GM23338 (cell line): ENCODE measurements around the gene TRIAP1. TPM values are rescaled to one million over a fixed set of nuclear protein-coding genes. Genes with fewer than 3 reads are reported as not detected.

Experiments used
- ATAC-seq: fragments of 200-7000 bp; cut with Tn5 transposase; 3 replicates; pipeline ENCODE4 v1.9.1; 2020
- DNase-seq: peaks from one replicate; pipeline ENCODE4 v3.0.0-alpha.2; 2015; ENCODE audit warnings: low spot score
- H2AFZ ChIP-seq: fragments of 200-600 bp; sonication (generic); 2 replicates; pipeline ENCODE4 v1.8.0; 2016; ENCODE audit warnings: antibody characterized with exemption, mild to moderate bottlenecking, moderate library complexity
- H3F3A ChIP-seq: fragments of 200-600 bp; sonication (generic); replicated peaks from 2 replicates; pipeline ENCODE4 v1.8.0; 2017; ENCODE audit warnings: antibody characterized with exemption, mixed run types, low read depth
- H3K27ac ChIP-seq: fragments of 200-600 bp; sonication (generic); 2 replicates; pipeline ENCODE4 v1.6.1; 2016; ENCODE audit warnings: low read depth
- H3K27me3 ChIP-seq: fragments of 200-600 bp; sonication (generic); 2 replicates; pipeline ENCODE4 v1.8.0; 2016; ENCODE audit warnings: mild to moderate bottlenecking, mixed run types, moderate library complexity; ENCODE audit not compliant: insufficient read depth
- H3K36me3 ChIP-seq: fragments of 200-600 bp; sonication (generic); 2 replicates; pipeline ENCODE4 v1.8.0; 2016; ENCODE audit warnings: mild to moderate bottlenecking; ENCODE audit not compliant: insufficient read depth
- H3K4me1 ChIP-seq: fragments of 200-600 bp; sonication (generic); 2 replicates; pipeline ENCODE4 v1.8.0; 2016; ENCODE audit warnings: mild to moderate bottlenecking, moderate library complexity; ENCODE audit not compliant: insufficient read depth
- H3K4me2 ChIP-seq: fragments of 200-600 bp; sonication (generic); 2 replicates; pipeline ENCODE4 v1.7.1; 2017; ENCODE audit warnings: mixed run types
- H3K4me3 ChIP-seq: fragments of 200-600 bp; sonication (generic); 2 replicates; pipeline ENCODE4 v1.6.1; 2016; ENCODE audit warnings: mixed run types
- H3K79me2 ChIP-seq: fragments of 200-600 bp; sonication (generic); replicated peaks from 2 replicates; pipeline ENCODE4 v1.8.0; 2017; ENCODE audit warnings: mild to moderate bottlenecking; ENCODE audit not compliant: insufficient read depth
- H3K9me2 ChIP-seq: fragments of 200-600 bp; sonication (generic); 2 replicates; pipeline ENCODE4 v1.8.0; 2017; ENCODE audit not compliant: insufficient read depth
- H4K20me1 ChIP-seq: fragments of 200-600 bp; sonication (generic); replicated peaks from 2 replicates; pipeline ENCODE4 v1.8.0; 2017; ENCODE audit warnings: mild to moderate bottlenecking; ENCODE audit not compliant: insufficient read depth
- H3K27ac Mint-ChIP-seq: 2 replicates; pipeline ENCODE4 v1.8.0; 2020; ENCODE audit warnings: inconsistent platforms, mild to moderate bottlenecking, moderate library complexity, mixed read lengths
- H3K27me3 Mint-ChIP-seq: 3 replicates; pipeline ENCODE4 v1.8.0; 2022; ENCODE audit warnings: low read depth, mild to moderate bottlenecking, moderate library complexity, mixed read lengths, inconsistent platforms; ENCODE audit not compliant: insufficient read depth, poor library complexity
- H3K36me3 Mint-ChIP-seq: 3 replicates; pipeline ENCODE4 v1.8.0; 2021; ENCODE audit warnings: low read depth, mild to moderate bottlenecking, inconsistent platforms, moderate library complexity, mixed read lengths
- H3K4me1 Mint-ChIP-seq: 3 replicates; pipeline ENCODE4 v1.8.0; 2020; ENCODE audit warnings: mild to moderate bottlenecking, inconsistent platforms, mixed read lengths
- H3K4me3 Mint-ChIP-seq: 3 replicates; pipeline ENCODE4 v1.8.0; 2021; ENCODE audit warnings: moderate library complexity, mild to moderate bottlenecking, inconsistent platforms, mixed read lengths
- H3K9me3 Mint-ChIP-seq: 3 replicates; pipeline ENCODE4 v1.8.0; 2020; ENCODE audit warnings: moderate library complexity, mild to moderate bottlenecking, inconsistent platforms, mixed read lengths
- CREB1 ChIP-seq: fragments of 250-450 bp; sonication (Bioruptor Pico); IDR thresholded peaks from 2 replicates; pipeline ENCODE4 v1.5.0; 2020; ENCODE audit warnings: low read depth, mild to moderate bottlenecking, moderate library complexity
- CTCF ChIP-seq, 2 experiments: fragments of 200-600 bp in 1 of 2; sonication (generic) in 1 of 2; conservative IDR thresholded peaks; 2 replicates each; pipeline versions ENCODE4 v1.5.1 to v1.6.1; 2016 to 2017; ENCODE audit warnings: antibody characterized with exemption in 2 of 2, low read depth in 2 of 2, mild to moderate bottlenecking in 2 of 2, moderate library complexity in 1 of 2
- EZH2 ChIP-seq: fragments of 200-600 bp; sonication (generic); IDR thresholded peaks from one replicate; pipeline ENCODE4 v1.8.0; 2017; ENCODE audit warnings: antibody characterized with exemption, mild to moderate bottlenecking, low read depth; ENCODE audit not compliant: unreplicated experiment
- EZH2phosphoT487 ChIP-seq: fragments of 200-600 bp; sonication (generic); IDR thresholded peaks from one replicate; pipeline ENCODE4 v1.8.1; 2018; ENCODE audit warnings: antibody characterized with exemption; ENCODE audit not compliant: unreplicated experiment
- JUNB ChIP-seq: IDR thresholded peaks from one replicate; pipeline ENCODE4 v1.6.1; 2016; ENCODE audit warnings: antibody characterized with exemption; ENCODE audit not compliant: unreplicated experiment
- POLR2AphosphoS5 ChIP-seq: IDR thresholded peaks from 2 replicates; pipeline ENCODE4 v1.6.1; 2016; ENCODE audit warnings: antibody characterized with exemption, low read depth
- STAT1 ChIP-seq: IDR thresholded peaks from one replicate; pipeline ENCODE4 v1.6.1; 2016; ENCODE audit warnings: antibody characterized with exemption; ENCODE audit not compliant: unreplicated experiment
- ZNF114 ChIP-seq: fragments of 250-450 bp; sonication (Bioruptor Pico); IDR thresholded peaks from 2 replicates; pipeline ENCODE4 v1.5.0; 2020; ENCODE audit warnings: mild to moderate bottlenecking, moderate library complexity
- ZNF331 ChIP-seq: fragments of 250-450 bp; sonication (Bioruptor Pico); IDR thresholded peaks from 2 replicates; pipeline ENCODE4 v1.5.0; 2020; ENCODE audit warnings: low read depth, mild to moderate bottlenecking, moderate library complexity
- polyA plus RNA-seq: library from polyadenylated mRNA; unstranded; fragments of >200 nt; fragmentation: Nextera tagmentation; extraction: Ambion mirVana; gene quantifications from 2 replicates; pipeline ENCODE4 v1.2.1, GENCODE V29; 2016
- total RNA-seq: library from RNA; depleted of rRNA; stranded (reverse); fragments of >200 nt; shearing (Covaris generic); gene quantifications from 2 replicates; pipeline ENCODE4 v1.2.3, GENCODE V29; 2014
- TF ChIP-seq, protein P1 (sequence below): fragments of 250-450 bp; sonication (Bioruptor Pico); IDR thresholded peaks from 2 replicates; pipeline ENCODE4 v1.5.0; 2020; ENCODE audit warnings: mild to moderate bottlenecking, moderate library complexity
- TF ChIP-seq, protein P2 (sequence below): IDR thresholded peaks from one replicate; pipeline ENCODE4 v1.6.1; 2018; ENCODE audit warnings: antibody characterized with exemption; ENCODE audit not compliant: unreplicated experiment
- TF ChIP-seq, protein P3 (sequence below): IDR thresholded peaks from 2 replicates; pipeline ENCODE4 v1.6.1; 2016; ENCODE audit warnings: antibody characterized with exemption

TRIAP1 gene
- total and polyA plus RNA-seq, 2 experiments from 2014 or later: 53.4 to 94.2 TPM

DNA sequence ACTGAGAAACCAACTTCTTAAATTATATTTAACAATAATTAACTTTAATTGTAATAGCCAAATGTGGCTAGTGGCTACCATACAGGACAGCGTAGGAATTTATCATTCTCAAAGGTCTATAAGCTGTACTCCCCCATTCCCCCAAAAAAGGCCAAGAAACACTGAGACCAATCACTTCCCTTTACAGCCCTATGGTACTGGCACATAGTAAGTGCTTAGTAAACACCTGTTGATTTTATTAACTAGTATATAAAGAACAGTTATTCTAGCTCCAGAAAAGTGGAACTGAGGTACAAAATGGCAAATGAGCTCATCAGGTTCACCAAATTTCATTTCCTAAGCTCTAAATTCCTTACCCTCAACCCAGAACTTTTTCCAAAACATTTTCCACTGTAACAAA lies 29.5 kb upstream of the TRIAP1 start:
- Mint-ChIP-seq H3K27ac (no peak overlapping the region), H3K36me3 (no peaks in the 10 kb centered on the region), H3K9me3 (no peaks in the 10 kb centered on the region), H3K27me3 (peaks cover 8% of the 10 kb centered on the region), H3K4me3 (no peak overlapping the region), H3K4me1 (peaks cover 17% of the 10 kb centered on the region)
- no peaks in the 10 kb centered on the region for H3K27me3 ChIP-seq
- no peak overlapping the region for H3K4me2 ChIP-seq
- no peak for DNase-seq
- no peak overlapping the region for H3K4me3 ChIP-seq
- H3K79me2 ChIP-seq: no peaks in the 10 kb centered on the region; the same call in 1 of the 2 replicates
- H3F3A ChIP-seq: no peaks in the 10 kb centered on the region
- H3K9me2 ChIP-seq: no peaks in the 10 kb centered on the region
- H4K20me1 ChIP-seq: 0 out of 2 replicates have a peak, but pooled peaks cover 4% of the 10 kb centered on the region
- H3K27ac ChIP-seq: no peak overlapping the region
- H2AFZ ChIP-seq: no peak overlapping the region
- peaks cover 3% of the 10 kb centered on the region; the same call in 1 of the 2 replicates for H3K4me1 ChIP-seq
- ATAC-seq: no peak
- H3K36me3 ChIP-seq: no peaks in the 10 kb centered on the region
- TF ChIP-seq ZNF114 (CRISPR knock-in tag) (no peak), JUNB (no peak), POLR2AphosphoS5 (no peak), CREB1 (CRISPR knock-in tag) (no peak), CTCF (conservative IDR thresholded peaks at IDR 0.05; ENCODE audit: low read depth in 2 of 2) (no peak), STAT1 (no peak), ZNF331 (CRISPR knock-in tag) (no peak), EZH2 (no peak), EZH2phosphoT487 (no peak)
- TF ChIP-seq, protein P1, sequence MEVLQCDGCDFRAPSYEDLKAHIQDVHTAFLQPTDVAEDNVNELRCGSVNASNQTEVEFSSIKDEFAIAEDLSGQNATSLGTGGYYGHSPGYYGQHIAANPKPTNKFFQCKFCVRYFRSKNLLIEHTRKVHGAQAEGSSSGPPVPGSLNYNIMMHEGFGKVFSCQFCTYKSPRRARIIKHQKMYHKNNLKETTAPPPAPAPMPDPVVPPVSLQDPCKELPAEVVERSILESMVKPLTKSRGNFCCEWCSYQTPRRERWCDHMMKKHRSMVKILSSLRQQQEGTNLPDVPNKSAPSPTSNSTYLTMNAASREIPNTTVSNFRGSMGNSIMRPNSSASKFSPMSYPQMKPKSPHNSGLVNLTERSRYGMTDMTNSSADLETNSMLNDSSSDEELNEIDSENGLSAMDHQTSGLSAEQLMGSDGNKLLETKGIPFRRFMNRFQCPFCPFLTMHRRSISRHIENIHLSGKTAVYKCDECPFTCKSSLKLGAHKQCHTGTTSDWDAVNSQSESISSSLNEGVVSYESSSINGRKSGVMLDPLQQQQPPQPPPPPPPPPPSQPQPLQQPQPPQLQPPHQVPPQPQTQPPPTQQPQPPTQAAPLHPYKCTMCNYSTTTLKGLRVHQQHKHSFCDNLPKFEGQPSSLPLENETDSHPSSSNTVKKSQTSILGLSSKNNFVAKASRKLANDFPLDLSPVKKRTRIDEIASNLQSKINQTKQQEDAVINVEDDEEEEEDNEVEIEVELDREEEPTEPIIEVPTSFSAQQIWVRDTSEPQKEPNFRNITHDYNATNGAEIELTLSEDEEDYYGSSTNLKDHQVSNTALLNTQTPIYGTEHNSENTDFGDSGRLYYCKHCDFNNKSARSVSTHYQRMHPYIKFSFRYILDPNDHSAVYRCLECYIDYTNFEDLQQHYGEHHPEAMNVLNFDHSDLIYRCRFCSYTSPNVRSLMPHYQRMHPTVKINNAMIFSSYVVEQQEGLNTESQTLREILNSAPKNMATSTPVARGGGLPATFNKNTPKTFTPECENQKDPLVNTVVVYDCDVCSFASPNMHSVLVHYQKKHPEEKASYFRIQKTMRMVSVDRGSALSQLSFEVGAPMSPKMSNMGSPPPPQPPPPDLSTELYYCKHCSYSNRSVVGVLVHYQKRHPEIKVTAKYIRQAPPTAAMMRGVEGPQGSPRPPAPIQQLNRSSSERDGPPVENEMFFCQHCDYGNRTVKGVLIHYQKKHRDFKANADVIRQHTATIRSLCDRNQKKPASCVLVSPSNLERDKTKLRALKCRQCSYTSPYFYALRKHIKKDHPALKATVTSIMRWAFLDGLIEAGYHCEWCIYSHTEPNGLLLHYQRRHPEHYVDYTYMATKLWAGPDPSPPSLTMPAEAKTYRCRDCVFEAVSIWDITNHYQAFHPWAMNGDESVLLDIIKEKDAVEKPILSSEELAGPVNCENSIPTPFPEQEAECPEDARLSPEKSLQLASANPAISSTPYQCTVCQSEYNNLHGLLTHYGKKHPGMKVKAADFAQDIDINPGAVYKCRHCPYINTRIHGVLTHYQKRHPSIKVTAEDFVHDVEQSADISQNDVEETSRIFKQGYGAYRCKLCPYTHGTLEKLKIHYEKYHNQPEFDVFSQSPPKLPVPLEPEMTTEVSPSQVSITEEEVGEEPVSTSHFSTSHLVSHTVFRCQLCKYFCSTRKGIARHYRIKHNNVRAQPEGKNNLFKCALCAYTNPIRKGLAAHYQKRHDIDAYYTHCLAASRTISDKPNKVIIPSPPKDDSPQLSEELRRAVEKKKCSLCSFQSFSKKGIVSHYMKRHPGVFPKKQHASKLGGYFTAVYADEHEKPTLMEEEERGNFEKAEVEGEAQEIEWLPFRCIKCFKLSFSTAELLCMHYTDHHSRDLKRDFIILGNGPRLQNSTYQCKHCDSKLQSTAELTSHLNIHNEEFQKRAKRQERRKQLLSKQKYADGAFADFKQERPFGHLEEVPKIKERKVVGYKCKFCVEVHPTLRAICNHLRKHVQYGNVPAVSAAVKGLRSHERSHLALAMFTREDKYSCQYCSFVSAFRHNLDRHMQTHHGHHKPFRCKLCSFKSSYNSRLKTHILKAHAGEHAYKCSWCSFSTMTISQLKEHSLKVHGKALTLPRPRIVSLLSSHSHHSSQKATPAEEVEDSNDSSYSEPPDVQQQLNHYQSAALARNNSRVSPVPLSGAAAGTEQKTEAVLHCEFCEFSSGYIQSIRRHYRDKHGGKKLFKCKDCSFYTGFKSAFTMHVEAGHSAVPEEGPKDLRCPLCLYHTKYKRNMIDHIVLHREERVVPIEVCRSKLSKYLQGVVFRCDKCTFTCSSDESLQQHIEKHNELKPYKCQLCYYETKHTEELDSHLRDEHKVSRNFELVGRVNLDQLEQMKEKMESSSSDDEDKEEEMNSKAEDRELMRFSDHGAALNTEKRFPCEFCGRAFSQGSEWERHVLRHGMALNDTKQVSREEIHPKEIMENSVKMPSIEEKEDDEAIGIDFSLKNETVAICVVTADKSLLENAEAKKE: no peak
- TF ChIP-seq, protein P2, sequence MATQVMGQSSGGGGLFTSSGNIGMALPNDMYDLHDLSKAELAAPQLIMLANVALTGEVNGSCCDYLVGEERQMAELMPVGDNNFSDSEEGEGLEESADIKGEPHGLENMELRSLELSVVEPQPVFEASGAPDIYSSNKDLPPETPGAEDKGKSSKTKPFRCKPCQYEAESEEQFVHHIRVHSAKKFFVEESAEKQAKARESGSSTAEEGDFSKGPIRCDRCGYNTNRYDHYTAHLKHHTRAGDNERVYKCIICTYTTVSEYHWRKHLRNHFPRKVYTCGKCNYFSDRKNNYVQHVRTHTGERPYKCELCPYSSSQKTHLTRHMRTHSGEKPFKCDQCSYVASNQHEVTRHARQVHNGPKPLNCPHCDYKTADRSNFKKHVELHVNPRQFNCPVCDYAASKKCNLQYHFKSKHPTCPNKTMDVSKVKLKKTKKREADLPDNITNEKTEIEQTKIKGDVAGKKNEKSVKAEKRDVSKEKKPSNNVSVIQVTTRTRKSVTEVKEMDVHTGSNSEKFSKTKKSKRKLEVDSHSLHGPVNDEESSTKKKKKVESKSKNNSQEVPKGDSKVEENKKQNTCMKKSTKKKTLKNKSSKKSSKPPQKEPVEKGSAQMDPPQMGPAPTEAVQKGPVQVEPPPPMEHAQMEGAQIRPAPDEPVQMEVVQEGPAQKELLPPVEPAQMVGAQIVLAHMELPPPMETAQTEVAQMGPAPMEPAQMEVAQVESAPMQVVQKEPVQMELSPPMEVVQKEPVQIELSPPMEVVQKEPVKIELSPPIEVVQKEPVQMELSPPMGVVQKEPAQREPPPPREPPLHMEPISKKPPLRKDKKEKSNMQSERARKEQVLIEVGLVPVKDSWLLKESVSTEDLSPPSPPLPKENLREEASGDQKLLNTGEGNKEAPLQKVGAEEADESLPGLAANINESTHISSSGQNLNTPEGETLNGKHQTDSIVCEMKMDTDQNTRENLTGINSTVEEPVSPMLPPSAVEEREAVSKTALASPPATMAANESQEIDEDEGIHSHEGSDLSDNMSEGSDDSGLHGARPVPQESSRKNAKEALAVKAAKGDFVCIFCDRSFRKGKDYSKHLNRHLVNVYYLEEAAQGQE: no peak
- TF ChIP-seq, protein P3, sequence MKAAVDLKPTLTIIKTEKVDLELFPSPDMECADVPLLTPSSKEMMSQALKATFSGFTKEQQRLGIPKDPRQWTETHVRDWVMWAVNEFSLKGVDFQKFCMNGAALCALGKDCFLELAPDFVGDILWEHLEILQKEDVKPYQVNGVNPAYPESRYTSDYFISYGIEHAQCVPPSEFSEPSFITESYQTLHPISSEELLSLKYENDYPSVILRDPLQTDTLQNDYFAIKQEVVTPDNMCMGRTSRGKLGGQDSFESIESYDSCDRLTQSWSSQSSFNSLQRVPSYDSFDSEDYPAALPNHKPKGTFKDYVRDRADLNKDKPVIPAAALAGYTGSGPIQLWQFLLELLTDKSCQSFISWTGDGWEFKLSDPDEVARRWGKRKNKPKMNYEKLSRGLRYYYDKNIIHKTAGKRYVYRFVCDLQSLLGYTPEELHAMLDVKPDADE: no peak
